Activated B cell treated with CpG ODN at 0.5 μM for 24 hours (primary cell): ENCODE data around the gene SIRPG. TPM values are rescaled to one million over a fixed set of nuclear protein-coding genes. Genes with fewer than 3 reads are reported as not detected.

Source experiments
- ATAC-seq: fragments of 200-7000 bp; cut with Tn5 transposase; one replicate; pipeline ENCODE4 v1.10.0; 2021; ENCODE audit warnings: low read depth, mild to moderate bottlenecking, moderate library complexity
- CTCF ChIA-PET: fragments of 350-600 bp; sonication (Branson Sonifier 250); formaldehyde crosslinking; loops from one replicate; lab custom pipeline; 2021; ENCODE audit warnings: antibody characterized with exemption; lab: Charles Lee
- POLR2A ChIA-PET: fragments of 350-600 bp; sonication (Branson Sonifier 250); formaldehyde crosslinking; loops from one replicate; lab custom pipeline; 2021; ENCODE audit warnings: antibody characterized with exemption; lab: Charles Lee
- DNase-seq: peaks from one replicate; pipeline ENCODE4 v3.0.0; 2022
- H3K27ac Mint-ChIP-seq: one replicate; pipeline ENCODE4 v1.8.0; 2020; ENCODE audit warnings: mixed read lengths
- H3K27me3 Mint-ChIP-seq: one replicate; pipeline ENCODE4 v1.8.0; 2021; ENCODE audit warnings: mixed read lengths
- H3K36me3 Mint-ChIP-seq: one replicate; pipeline ENCODE4 v1.8.0; 2021; ENCODE audit warnings: low read depth, mixed read lengths
- H3K4me1 Mint-ChIP-seq: one replicate; pipeline ENCODE4 v1.8.0; 2021; ENCODE audit warnings: mixed read lengths
- H3K4me3 Mint-ChIP-seq: one replicate; pipeline ENCODE4 v1.8.0; 2020; ENCODE audit warnings: mild to moderate bottlenecking, mixed read lengths
- H3K9me3 Mint-ChIP-seq: one replicate; pipeline ENCODE4 v1.8.0; 2020; ENCODE audit warnings: mixed read lengths
- CTCF ChIP-seq: fragments of 200-600 bp; IDR thresholded peaks from one replicate; pipeline ENCODE4 v1.8.0; 2022; ENCODE audit warnings: antibody characterized with exemption, mild to moderate bottlenecking
- intact Hi-C: fragments of 100-400 bp; cut with micrococcal nuclease; formaldehyde crosslinking; loops from one replicate; pipeline ENCODE4 v1.15.1; 2024
- total RNA-seq: library from RNA; stranded (reverse); gene quantifications from 2 replicates; pipeline ENCODE4 v1.2.3, GENCODE V29; 2022

Gene SIRPG
- total RNA-seq, 1 donor from 2014 or later: not detected

GRCh38 chr20:1637226-1637625 lies 20.4 kb downstream of the SIRPG start:
- no peaks in the 10 kb centered on the region for H3K4me1 Mint-ChIP-seq
- intact Hi-C loops: loop anchor here (10.0 kb wide), 1 partner anchor 102 kb away; no protein-coding TSS in a partner anchor
- no peak overlapping the region for H3K4me3 Mint-ChIP-seq
- ChIA-PET POLR2A (no interaction called here), CTCF (no interaction called here)
- H3K36me3 Mint-ChIP-seq: no peaks in the 10 kb centered on the region
- ATAC-seq (no peak), DNase-seq (no peak)
- no peak overlapping the region for H3K27ac Mint-ChIP-seq
- no peak for TF ChIP-seq CTCF
- no peaks in the 10 kb centered on the region for H3K9me3 Mint-ChIP-seq
- H3K27me3 Mint-ChIP-seq: no peaks in the 10 kb centered on the region

GRCh38 chr20:1636621-1637020 lies 21.0 kb downstream of the SIRPG start:
- CTCF ChIA-PET: no interaction called here
- intact Hi-C loops: loop anchor here (10.0 kb wide), 1 partner anchor 102 kb away; no protein-coding TSS in a partner anchor
- POLR2A ChIA-PET: no interaction called here
- no peak overlapping the region for H3K27ac Mint-ChIP-seq
- ATAC-seq: no peak
- no peaks in the 10 kb centered on the region for H3K36me3 Mint-ChIP-seq
- no peak overlapping the region for H3K4me3 Mint-ChIP-seq
- no peaks in the 10 kb centered on the region for H3K4me1 Mint-ChIP-seq
- DNase-seq: no peak
- TF ChIP-seq CTCF: no peak
- no peaks in the 10 kb centered on the region for H3K9me3 Mint-ChIP-seq
- no peaks in the 10 kb centered on the region for H3K27me3 Mint-ChIP-seq

- Mint-ChIP-seq H3K27ac (no peak overlapping the region), H3K27me3 (no peaks in the 10 kb centered on the region), H3K36me3 (no peaks in the 10 kb centered on the region), H3K4me3 (no peak overlapping the region), H3K9me3 (no peaks in the 10 kb centered on the region), H3K4me1 (no peaks in the 10 kb centered on the region)
- TF ChIP-seq CTCF: no peak
- DNase-seq (no peak), ATAC-seq (no peak)
- CTCF ChIA-PET: no interaction called here
- intact Hi-C loops: loop anchor here (10.0 kb wide), 1 partner anchor 101 kb away; no protein-coding TSS in a partner anchor
- POLR2A ChIA-PET: no interaction called here
Measured at GRCh38 chr20:1635291-1635979, 22.1 kb downstream of the SIRPG start.

- Mint-ChIP-seq H3K27ac (no peak overlapping the region), H3K9me3 (no peaks in the 10 kb centered on the region), H3K27me3 (no peaks in the 10 kb centered on the region), H3K4me1 (no peaks in the 10 kb centered on the region), H3K36me3 (no peaks in the 10 kb centered on the region), H3K4me3 (no peak overlapping the region)
- ATAC-seq (no peak), DNase-seq (no peak)
- no peak for TF ChIP-seq CTCF
- intact Hi-C loops: loop anchor here (10.0 kb wide), 1 partner anchor 99 kb away; no protein-coding TSS in a partner anchor
- ChIA-PET CTCF (no interaction called here), POLR2A (no interaction called here)
Measured at GRCh38 chr20:1633535-1633934, 24.0 kb downstream of the SIRPG start.

GRCh38 chr20:1632178-1632577 lies 25.4 kb downstream of the SIRPG start:
- Mint-ChIP-seq H3K9me3 (no peaks in the 10 kb centered on the region), H3K4me3 (no peak overlapping the region), H3K27me3 (no peaks in the 10 kb centered on the region), H3K36me3 (no peaks in the 10 kb centered on the region), H3K4me1 (no peaks in the 10 kb centered on the region), H3K27ac (no peak overlapping the region)
- ChIA-PET POLR2A (no interaction called here), CTCF (no interaction called here)
- intact Hi-C loops: loop anchor here (10.0 kb wide), 1 partner anchor 97 kb away; no protein-coding TSS in a partner anchor
- no peak for ATAC-seq
- no peak for DNase-seq
- TF ChIP-seq CTCF: no peak
